ENCODE data around the gene TXNDC5. TPM values are rescaled to one million over a fixed set of nuclear protein-coding genes. Genes with fewer than 3 reads are reported as not detected.
"Not testable (repeated sequence)": the region's sequence is repeated elsewhere in the genome, so short reads cannot be mapped to it uniquely, and the experiment has no call there.

Gene TXNDC5
- total and polyA plus RNA-seq, 2 of the 13 experiments (the other 11 are each of a cell fraction or from before 2014, with no cell fraction given): 287 to 578 TPM

GRCh38 chr6:7899101-7899888 is 11.3 kb downstream of the TXNDC5 start (continued):
- TF ChIP-seq HNF1A (IDR thresholded peaks at IDR 0.05; ENCODE audit: low read depth) (0 out of 2 replicates have a peak, but pooled peaks have one; percentile 20), HNF1A (CRISPR knock-in tag; IDR thresholded peaks at IDR 0.05; ENCODE audit: borderline replicate concordance) (no peak), ATF5 (CRISPR knock-in tag; IDR thresholded peaks at IDR 0.05; ENCODE audit: low read depth) (no peak), ZNF556 (CRISPR knock-in tag; IDR thresholded peaks at IDR 0.05; ENCODE audit: borderline replicate concordance) (no peak), ZFX (CRISPR knock-in tag; IDR thresholded peaks at IDR 0.05; ENCODE audit: low read depth) (0 out of 2 replicates have a peak, but pooled peaks have one; percentile 30), ZNF615 (CRISPR knock-in tag; IDR thresholded peaks at IDR 0.05; ENCODE audit: borderline replicate concordance) (no peak), ERF (CRISPR knock-in tag; IDR thresholded peaks at IDR 0.05) (no peak; the same call in 1 of the 2 replicates)

GRCh38 chr6:7898193-7898586 is 12.4 kb downstream of the TXNDC5 start:
- FAIRE-seq; BruUV-seq (replicated peaks); H3K4me3 ChIP-seq (replicated peaks in 1 of 3; ENCODE audit: insufficient read depth in 1 of 3, low read depth in 2 of 3, low read length in 3 of 3); ATAC-seq; H3K79me2 ChIP-seq (ENCODE audit: insufficient read depth, low read length); DNase-seq (ENCODE audit: low spot score); intact Hi-C loops (cut with micrococcal nuclease; ENCODE audit: unreplicated experiment); H3K4me2 ChIP-seq (ENCODE audit: low read depth, low read length); H3K27me3 ChIP-seq (ENCODE audit: control insufficient read depth in 1 of 2, insufficient read depth in 2 of 2, low read length in 2 of 2); H3K27ac ChIP-seq (ENCODE audit: extremely low read length, insufficient read depth, low read length); H3K9ac ChIP-seq (ENCODE audit: insufficient read depth, low read depth, low read length); H3K9me3 ChIP-seq (ENCODE audit: low read length); H2AFZ ChIP-seq (ENCODE audit: low read length): not testable (repeated sequence)
- Histone ChIP-seq H3K4me1 (ENCODE audit: insufficient read depth, low read length) (peaks cover 25% of the 10 kb centered on the region), H4K20me1 (ENCODE audit: insufficient read depth, low read length) (peaks cover 17% of the 10 kb centered on the region; the same call in 1 of the 2 replicates), H3K36me3 (replicated peaks in 1 of 2; ENCODE audit: control insufficient read depth in 1 of 2, insufficient read depth in 2 of 2, low read length in 2 of 2) (peaks cover 72 to 98% of the 10 kb centered on the region in 2 experiments)
- WGBS (ENCODE audit: low lambda C conversion rate): 97% methylated on average over 8 of the region's 8 CpGs
- CTCF ChIA-PET (ENCODE audit: low intra/inter-chr PET ratio, low total read pairs): interaction anchor here (1.7 to 2.8 kb wide), 2 partner anchors 94 to 108 kb away, joined by 15 to 19 read pairs; no protein-coding TSS in a partner anchor
- POLR2A ChIA-PET: interaction anchor here (1.1 kb wide), 1 partner anchor 94 kb away, joined by 3 read pairs; no protein-coding TSS in a partner anchor
- in situ Hi-C loops (cut with HindIII; ENCODE audit: extremely low pct_ligation_motif_present, low pct_unique_long_range_greater_than_20kb): loop anchor here (5.0 kb wide), 1 partner anchor 94 kb away; no protein-coding TSS in a partner anchor

Measured in HepG2 (cell line).